ENCODE results near the gene MED12L.
A peak's percentile ranks its signal among the peaks of the same experiment; 100 is the strongest.

Gene MED12L

GRCh38 chr3:151218136-151218535, 132.7 kb downstream of the MED12L start:
- Histone ChIP-seq H3K9me3 (no peaks in the 10 kb centered on the region), H3K27me3 (no peaks in the 10 kb centered on the region), H3K4me3 (ENCODE audit: low read depth, low read length) (no peak overlapping the region), H3K36me3 (no peaks in the 10 kb centered on the region), H3K4me1 (peaks cover 42% of the 10 kb centered on the region)
- no peak for TF ChIP-seq CTCF (IDR thresholded peaks at IDR 0.05; ENCODE audit: low read depth, low read length)
- DNase-seq = peak; percentile 45

- H3K4me3 ChIP-seq (ENCODE audit: low read depth, low read length) = no peak overlapping the region
- no peak for TF ChIP-seq CTCF (IDR thresholded peaks at IDR 0.05; ENCODE audit: low read depth, low read length)
- H3K4me1 ChIP-seq = peaks cover 42% of the 10 kb centered on the region
- no peaks in the 10 kb centered on the region for H3K27me3 ChIP-seq
- no peak for DNase-seq
- H3K9me3 ChIP-seq = no peaks in the 10 kb centered on the region
- H3K36me3 ChIP-seq = no peaks in the 10 kb centered on the region
These were observed 133.6 kb downstream of the MED12L start for GRCh38 chr3:151219056-151219455.

- no peaks in the 10 kb centered on the region for H3K27me3 ChIP-seq
- TF ChIP-seq CTCF (IDR thresholded peaks at IDR 0.05; ENCODE audit: low read depth, low read length) = no peak
- H3K36me3 ChIP-seq = no peaks in the 10 kb centered on the region
- no peak for DNase-seq
- peaks cover 21% of the 10 kb centered on the region for H3K4me1 ChIP-seq
- H3K4me3 ChIP-seq (ENCODE audit: low read depth, low read length) = no peak overlapping the region
- no peaks in the 10 kb centered on the region for H3K9me3 ChIP-seq
These were observed 138.9 kb downstream of the MED12L start for GRCh38 chr3:151224268-151224866.

GRCh38 chr3:151225040-151225975, 139.8 kb downstream of the MED12L start:
- TF ChIP-seq CTCF (IDR thresholded peaks at IDR 0.05; ENCODE audit: low read depth, low read length) = no peak

GRCh38 chr3:151226088-151226563, 140.7 kb downstream of the MED12L start:
- no peaks in the 10 kb centered on the region for H3K36me3 ChIP-seq
- H3K27me3 ChIP-seq = no peaks in the 10 kb centered on the region
- no peak overlapping the region for H3K4me3 ChIP-seq (ENCODE audit: low read depth, low read length)
- DNase-seq = no peak
- no peak for TF ChIP-seq CTCF (IDR thresholded peaks at IDR 0.05; ENCODE audit: low read depth, low read length)
- no peaks in the 10 kb centered on the region for H3K9me3 ChIP-seq
- peaks cover 8% of the 10 kb centered on the region; the same call in 1 of the 2 replicates for H3K4me1 ChIP-seq

More at GRCh38 chr3:151225040-151225975, 139.8 kb downstream of the MED12L start:
- peaks cover 11% of the 10 kb centered on the region; the same call in 1 of the 2 replicates for H3K4me1 ChIP-seq
- H3K36me3 ChIP-seq = no peaks in the 10 kb centered on the region
- no peak for DNase-seq
- H3K9me3 ChIP-seq = no peaks in the 10 kb centered on the region
- H3K27me3 ChIP-seq = no peaks in the 10 kb centered on the region
- no peak overlapping the region for H3K4me3 ChIP-seq (ENCODE audit: low read depth, low read length)
